Activated naive CD4-positive, alpha-beta T cell treated with anti-CD3 and anti-CD28 coated beads, Interleukin-2, amount 50 U/mL, for 16 hours (primary cell): ENCODE results near the gene NUDCD3.
A peak's percentile ranks its signal among the peaks of the same experiment; 100 is the strongest.
"Not testable (repeated sequence)": the region's sequence is repeated elsewhere in the genome, so short reads cannot be mapped to it uniquely, and the experiment has no call there.

Source experiments
- DNase-seq: peaks from one replicate; pipeline ENCODE4 v3.0.0-alpha.2; 2020

The NUDCD3 gene

DNA sequence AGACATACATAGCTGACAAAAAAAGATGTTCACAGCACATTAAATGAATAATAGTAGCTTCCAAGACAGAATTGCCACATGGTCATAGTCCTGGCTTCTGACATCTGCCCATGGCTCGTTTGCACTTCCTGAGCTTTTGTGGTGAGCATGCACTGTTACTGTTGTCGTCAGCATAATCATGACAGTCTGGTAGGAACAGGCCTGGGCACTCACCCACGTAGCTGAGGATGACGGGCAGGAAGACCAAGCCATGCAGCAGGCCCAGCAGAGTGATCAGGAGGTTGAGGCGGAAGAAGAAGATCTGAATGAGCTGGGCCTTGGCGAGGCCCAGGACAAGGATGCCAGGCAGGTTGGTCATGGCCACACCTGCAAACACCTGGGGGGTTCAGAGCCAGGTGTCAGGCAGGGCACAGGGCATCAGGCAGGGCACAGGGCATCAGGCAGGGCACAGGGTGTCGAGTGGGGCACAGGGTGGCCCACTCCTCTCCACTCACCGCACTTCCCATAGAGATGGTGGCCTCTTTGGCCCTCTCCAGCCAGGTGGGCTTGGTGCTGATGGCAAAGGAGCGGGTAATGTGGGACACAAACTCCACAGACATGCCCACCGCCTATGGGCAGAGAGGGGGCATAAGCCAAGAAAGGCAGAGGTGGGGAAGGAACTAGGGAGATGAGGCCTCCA, 25.3 kb upstream of the NUDCD3 start:
- no peak for DNase-seq

DNA sequence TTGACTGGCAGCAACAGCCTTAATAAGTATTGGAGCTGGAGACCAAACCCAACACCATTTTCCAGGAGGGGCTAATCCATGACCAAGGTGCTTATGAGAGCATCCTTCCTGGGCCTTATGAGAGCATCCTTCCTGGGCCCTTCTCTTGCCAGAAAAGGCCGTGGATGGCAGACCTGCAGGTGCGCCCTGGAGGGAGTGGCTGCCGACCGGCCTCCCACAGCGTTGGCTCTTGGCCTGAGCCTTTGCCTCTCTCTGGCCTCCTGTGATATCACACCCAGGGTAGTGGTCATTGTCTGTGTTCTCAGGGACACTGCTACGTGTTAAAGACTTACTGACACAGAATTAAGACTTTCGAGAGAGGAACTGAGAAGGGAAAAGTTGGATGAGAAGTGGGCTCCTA, 22.3 kb upstream of the NUDCD3 start:
- no peak for DNase-seq

- DNase-seq: no peak
Observed at GRCh38 chr7:44511863-44512468, 21.5 kb upstream of the NUDCD3 start.

DNA sequence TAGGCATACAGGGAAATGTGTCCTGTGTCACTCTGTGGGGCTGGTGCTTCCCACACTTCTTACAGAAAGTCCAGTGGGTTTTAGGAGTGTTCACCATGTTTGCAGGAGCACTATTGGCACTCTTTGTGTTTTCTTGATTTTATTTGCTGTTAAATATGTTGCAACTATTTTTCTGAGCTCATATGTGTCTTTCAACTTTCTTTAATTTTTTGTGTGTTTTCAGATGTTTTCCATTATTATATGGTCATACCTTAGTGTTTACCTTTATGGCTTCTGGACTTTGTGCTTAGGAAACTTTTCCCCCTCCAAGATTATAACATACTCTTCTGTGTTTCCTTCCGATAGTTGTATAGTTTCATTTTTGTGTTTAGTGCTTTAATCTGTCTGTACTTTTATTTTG, 20.8 kb upstream of the NUDCD3 start:
- DNase-seq: no peak

- no peak for DNase-seq
Observed at GRCh38 chr7:44508328-44509030, 18.0 kb upstream of the NUDCD3 start.

- not testable (repeated sequence) for DNase-seq
Observed at GRCh38 chr7:44506592-44507288, 16.3 kb upstream of the NUDCD3 start.

GRCh38 chr7:44505595-44505994, 15.1 kb upstream of the NUDCD3 start:
- no peak for DNase-seq

- DNase-seq: no peak
Observed at GRCh38 chr7:44498230-44498954, 7.9 kb upstream of the NUDCD3 start.

DNA sequence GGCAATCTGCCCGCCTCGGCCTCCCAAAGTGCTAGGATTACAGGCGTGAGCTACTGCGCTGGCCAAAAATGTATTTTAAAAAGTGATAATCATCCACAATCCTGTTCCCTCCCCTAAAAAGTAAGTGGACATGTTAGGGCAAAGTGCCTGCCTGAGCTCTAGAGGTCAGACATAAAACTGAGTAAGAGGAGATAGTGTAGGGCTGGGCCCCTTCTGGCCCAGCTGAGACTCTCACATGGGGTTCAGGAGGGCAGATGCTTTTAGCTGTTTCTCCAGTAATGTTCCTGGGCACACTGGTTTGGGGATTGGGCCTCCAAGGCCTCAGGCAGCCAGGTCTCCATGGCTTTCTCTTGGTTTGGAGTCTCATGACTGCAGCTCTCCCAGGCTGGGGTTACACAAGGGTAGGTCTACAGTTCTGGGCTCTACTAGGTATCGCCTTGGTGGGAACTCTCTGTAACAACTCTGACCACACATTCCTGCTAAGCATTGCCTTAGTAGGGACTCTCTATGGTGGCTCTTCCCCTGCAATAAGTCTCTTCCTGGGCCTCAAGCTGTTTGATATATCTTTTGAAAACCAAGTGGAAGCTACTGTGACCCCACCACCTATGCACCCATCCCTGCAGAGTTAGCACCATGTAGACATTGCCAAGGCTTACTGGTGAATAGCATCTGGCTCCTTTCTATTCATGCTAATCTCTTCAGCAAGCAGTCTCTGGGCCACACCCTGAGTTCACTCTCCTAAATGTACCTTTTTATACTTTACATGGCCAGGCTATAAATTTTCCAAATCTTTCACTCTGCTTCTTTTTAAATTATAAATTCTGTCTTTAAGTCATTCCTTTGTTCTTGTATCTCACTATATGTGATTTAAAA, 6.9 kb upstream of the NUDCD3 start:
- DNase-seq: no peak

- DNase-seq: no peak
Observed at GRCh38 chr7:44496385-44496784, 5.9 kb upstream of the NUDCD3 start.

- DNase-seq: no peak
Observed at GRCh38 chr7:44494960-44495359, 4.5 kb upstream of the NUDCD3 start.

DNA sequence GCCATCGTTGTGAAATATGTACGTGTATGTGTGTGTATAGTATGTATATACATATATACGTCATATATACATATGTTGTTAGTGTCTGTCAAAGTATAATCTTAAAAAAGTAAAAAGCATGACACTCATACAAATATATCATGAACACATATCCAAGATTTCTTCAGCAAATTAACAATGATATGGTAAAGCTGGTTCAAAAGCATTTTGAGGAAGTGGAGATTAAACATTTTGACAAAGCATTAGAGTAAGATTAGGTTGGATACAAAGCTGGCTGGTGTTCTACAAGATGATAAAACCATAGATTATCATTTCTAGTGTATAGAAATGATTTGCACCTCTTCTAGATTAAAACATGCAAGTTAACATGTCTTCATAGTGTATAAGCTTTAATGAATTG, 771 bp upstream of the NUDCD3 start:
- DNase-seq: no peak

- peak; percentile 38 for DNase-seq
Observed at GRCh38 chr7:44489955-44490350, 505 bp downstream of the NUDCD3 start.

- DNase-seq: no peak
Observed at GRCh38 chr7:44488955-44489354, 1.5 kb downstream of the NUDCD3 start.

GRCh38 chr7:44486693-44487092, 3.8 kb downstream of the NUDCD3 start:
- no peak for DNase-seq

DNA sequence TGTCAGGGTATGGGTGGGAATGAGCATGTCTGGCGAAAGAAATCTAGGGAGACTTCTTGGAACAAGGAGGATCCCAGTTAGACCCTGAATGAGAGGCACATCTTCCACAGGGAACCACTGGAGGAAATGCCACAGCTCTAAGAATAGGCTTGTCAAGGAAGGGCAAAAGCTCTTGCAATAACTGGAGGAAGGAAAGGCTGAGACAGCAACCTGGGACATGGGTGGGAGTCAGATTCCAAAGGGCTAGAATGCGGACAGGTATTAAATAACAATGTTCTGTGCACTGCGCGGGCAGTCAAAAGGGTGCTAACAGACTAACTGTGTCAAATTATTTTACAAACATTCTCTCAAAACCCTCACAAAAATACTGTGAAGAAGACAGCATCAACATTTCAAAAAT, 4.5 kb downstream of the NUDCD3 start:
- no peak for DNase-seq

- DNase-seq: no peak
Observed at GRCh38 chr7:44484482-44485313, 5.8 kb downstream of the NUDCD3 start.

GRCh38 chr7:44482502-44483485, 7.7 kb downstream of the NUDCD3 start:
- DNase-seq: no peak

GRCh38 chr7:44477938-44478337, 12.5 kb downstream of the NUDCD3 start:
- DNase-seq: no peak
